Stimulated activated CD4-positive, alpha-beta T cell treated with anti-CD3 and anti-CD28 coated beads, TNF-alpha, amount 100 ng/mL, for 24 hours (primary cell): ENCODE results near the gene TVP23B.
A peak's percentile ranks its signal among the peaks of the same experiment; 100 is the strongest.
"Not testable (repeated sequence)": the region's sequence is repeated elsewhere in the genome, so short reads cannot be mapped to it uniquely, and the experiment has no call there.

Source experiments
- DNase-seq, 3 experiments: peaks; one replicate each; pipeline ENCODE4 v3.0.0-alpha.2; 2020; ENCODE audit warnings: low read depth in 3 of 3

The TVP23B gene

GRCh38 chr17:18791402-18791801 is 10.4 kb downstream of the TVP23B start:
- DNase-seq = not testable (repeated sequence)

GRCh38 chr17:18794841-18795240 is 13.9 kb downstream of the TVP23B start:
- not testable (repeated sequence) for DNase-seq

- not testable (repeated sequence) for DNase-seq
These were observed 15.9 kb downstream of the TVP23B start for GRCh38 chr17:18796887-18797286.

GRCh38 chr17:18803458-18804245 is 22.7 kb downstream of the TVP23B start:
- not testable (repeated sequence) for DNase-seq

GRCh38 chr17:18815924-18816323 is 34.9 kb downstream of the TVP23B start:
- not testable (repeated sequence) for DNase-seq

GRCh38 chr17:18816489-18817371 is 35.7 kb downstream of the TVP23B start:
- peak in 2 of 3 experiments; percentile 12 to 31 for DNase-seq

GRCh38 chr17:18821430-18821829 is 40.4 kb downstream of the TVP23B start:
- DNase-seq = not testable (repeated sequence)

GRCh38 chr17:18827613-18828012 is 46.6 kb downstream of the TVP23B start:
- DNase-seq = not testable (repeated sequence)

- no peak for DNase-seq
These were observed 67.5 kb downstream of the TVP23B start for GRCh38 chr17:18848501-18848900.

- no peak for DNase-seq
These were observed 69.7 kb downstream of the TVP23B start for GRCh38 chr17:18850679-18851078.

- DNase-seq = no peak
These were observed 70.2 kb downstream of the TVP23B start for GRCh38 chr17:18851201-18851600.

GRCh38 chr17:18854956-18855355 is 74.0 kb downstream of the TVP23B start:
- no peak for DNase-seq

GRCh38 chr17:18855831-18856569 is 75.0 kb downstream of the TVP23B start:
- peak; percentile 67 to 87 (median 83) for DNase-seq
